NK-92 treated with Interleukin-12 subunit alpha and Interleukin-12 subunit beta, amount 100 ng/mL, for 24 hours (cell line): ENCODE measurements around the gene AP2A1.

ENCODE experiments used
- DNase-seq: peaks from one replicate; lab custom pipeline; 2025; lab: John Stamatoyannopoulos, UW

Gene AP2A1

DNA sequence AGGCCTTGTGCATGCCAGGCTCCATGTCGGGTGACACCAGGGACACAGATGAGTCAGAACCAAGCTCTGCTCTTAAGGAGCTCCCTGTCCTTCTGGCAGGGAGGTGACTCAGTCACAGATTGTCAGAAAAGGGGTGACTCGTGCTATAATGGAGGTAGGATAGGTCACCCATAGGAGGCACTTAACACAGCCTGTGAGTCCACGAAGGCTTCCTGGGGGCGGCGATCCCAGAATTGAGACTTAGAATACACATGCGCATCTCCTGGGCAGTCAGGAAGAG, 26.7 kb downstream of the AP2A1 start:
- DNase-seq, result no peak

DNA sequence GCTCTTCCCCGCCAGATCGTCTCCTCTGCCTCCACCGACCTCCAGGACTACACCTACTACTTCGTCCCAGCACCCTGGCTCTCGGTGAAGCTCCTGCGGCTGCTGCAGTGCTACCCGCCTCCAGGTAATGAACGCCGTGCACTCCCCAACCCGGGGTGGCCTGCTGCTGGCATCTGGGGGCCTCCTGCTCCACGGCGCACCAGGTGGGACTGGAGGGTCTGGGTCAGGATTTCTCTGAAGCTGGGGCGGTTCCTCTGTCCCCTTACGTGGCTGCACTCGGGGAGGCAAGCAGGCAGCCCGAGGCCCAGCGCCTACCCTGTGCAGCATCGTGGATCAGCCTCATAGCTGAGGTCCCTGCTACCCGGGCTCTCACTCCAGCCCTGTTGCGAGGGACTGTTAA, 28.8 kb downstream of the AP2A1 start:
- DNase-seq, result no peak

DNA sequence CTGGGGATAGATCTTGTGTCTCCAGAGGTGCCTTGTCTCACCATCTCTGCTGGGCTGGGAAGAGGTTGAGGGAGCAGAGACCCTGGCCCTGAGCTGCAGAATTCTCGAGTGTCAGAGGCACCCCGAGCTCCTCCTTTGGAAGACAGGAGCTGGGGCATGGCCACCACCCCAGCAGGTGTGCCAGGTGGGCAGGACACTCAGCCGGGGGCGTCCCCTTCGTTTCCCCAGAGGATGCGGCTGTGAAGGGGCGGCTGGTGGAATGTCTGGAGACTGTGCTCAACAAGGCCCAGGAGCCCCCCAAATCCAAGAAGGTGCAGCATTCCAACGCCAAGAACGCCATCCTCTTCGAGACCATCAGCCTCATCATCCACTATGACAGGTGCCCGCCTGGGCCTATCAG, 31.8 kb downstream of the AP2A1 start:
- DNase-seq, result no peak

DNA sequence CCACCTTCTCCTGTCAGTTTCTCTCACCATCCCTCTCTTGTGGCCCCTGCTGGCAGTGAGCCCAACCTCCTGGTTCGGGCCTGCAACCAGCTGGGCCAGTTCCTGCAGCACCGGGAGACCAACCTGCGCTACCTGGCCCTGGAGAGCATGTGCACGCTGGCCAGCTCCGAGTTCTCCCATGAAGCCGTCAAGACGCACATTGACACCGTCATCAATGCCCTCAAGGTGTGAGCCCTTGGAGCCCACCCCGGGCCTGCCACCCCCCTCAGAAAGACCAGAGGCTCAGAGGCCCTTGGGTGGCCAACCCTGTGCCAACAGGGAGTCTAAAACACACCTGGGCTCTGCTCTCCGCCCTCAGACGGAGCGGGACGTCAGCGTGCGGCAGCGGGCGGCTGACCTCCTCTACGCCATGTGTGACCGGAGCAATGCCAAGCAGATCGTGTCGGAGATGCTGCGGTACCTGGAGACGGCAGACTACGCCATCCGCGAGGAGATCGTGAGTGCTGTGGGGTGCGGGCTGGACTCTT, 32.5 kb downstream of the AP2A1 start:
- DNase-seq, result no peak

DNA sequence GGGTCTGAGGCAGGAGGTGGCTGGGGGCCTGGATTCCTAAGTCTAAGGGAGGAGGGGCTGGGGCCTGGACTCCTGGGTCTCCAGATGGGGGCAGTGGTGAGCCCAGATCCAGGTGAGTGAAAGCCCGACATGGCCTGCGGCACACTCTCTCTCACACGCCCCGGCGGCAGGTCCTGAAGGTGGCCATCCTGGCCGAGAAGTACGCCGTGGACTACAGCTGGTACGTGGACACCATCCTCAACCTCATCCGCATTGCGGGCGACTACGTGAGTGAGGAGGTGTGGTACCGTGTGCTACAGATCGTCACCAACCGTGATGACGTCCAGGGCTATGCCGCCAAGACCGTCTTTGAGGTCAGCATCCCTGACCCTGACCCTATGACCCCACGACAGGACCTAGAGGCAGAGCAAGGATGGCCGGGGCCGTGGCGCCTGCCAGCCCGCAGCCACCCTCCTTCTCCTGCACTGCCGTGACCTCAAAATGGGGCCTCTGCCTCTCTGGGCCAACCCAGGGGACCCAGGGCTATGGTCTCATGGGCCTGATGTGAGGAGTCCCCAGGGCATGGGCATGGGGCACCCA, 33.1 kb downstream of the AP2A1 start:
- no peak for DNase-seq

DNA sequence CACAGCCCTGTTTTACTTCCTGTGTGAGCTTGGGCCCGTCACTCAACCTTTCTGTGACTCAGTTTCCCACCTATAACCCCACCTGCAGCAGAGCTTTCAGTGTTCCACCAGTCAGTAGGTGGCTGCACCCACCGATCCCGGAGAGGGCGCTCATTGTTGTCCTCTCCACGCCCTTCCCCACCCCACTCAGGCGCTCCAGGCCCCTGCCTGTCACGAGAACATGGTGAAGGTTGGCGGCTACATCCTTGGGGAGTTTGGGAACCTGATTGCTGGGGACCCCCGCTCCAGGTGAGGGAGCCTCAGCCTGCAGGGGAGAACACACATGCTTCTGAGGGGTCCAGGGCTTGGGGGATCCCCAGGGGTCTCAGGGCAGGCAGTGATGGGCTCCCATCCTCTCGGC, 34.0 kb downstream of the AP2A1 start:
- no peak for DNase-seq

DNA sequence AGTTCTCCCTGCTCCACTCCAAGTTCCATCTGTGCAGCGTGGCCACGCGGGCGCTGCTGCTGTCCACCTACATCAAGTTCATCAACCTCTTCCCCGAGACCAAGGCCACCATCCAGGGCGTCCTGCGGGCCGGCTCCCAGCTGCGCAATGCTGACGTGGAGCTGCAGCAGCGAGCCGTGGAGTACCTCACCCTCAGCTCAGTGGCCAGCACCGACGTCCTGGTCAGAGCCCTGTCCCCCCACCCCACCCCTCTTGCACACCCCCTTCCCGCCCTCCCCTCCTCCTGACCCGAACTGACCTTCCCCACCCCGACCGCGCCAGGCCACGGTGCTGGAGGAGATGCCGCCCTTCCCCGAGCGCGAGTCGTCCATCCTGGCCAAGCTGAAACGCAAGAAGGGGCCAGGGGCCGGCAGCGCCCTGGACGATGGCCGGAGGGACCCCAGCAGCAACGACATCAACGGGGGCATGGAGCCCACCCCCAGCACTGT, 34.6 kb downstream of the AP2A1 start:
- DNase-seq, result no peak

DNA sequence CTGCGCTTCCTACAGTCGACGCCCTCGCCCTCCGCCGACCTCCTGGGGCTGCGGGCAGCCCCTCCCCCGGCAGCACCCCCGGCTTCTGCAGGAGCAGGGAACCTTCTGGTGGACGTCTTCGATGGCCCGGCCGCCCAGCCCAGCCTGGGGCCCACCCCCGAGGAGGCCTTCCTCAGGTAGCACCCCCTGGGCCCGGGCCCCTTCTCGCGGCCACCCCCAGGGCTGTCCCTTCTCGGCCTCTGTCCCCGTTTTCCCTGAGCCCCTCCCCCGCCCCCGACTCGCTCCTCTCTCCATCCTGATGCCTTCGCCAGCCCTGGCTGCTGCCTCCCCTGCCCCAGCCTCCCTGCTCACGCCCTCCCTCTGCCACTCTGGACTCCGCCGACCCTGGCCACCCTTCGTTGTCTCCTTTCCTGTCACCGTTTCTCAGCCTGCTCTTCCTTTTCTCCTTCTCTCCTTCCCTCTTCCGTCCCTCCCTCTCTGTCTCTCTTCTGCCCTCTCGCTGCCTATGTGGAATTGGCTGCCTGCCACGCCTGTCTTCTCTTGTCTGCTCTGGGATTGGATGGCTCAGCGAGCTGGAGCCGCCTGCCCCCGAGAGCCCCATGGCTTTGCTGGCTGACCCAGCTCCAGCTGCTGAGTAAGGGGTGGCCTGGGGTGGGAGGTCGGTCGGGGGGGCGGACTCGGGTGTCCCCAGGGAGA, 35.3 kb downstream of the AP2A1 start:
- no peak for DNase-seq

DNA sequence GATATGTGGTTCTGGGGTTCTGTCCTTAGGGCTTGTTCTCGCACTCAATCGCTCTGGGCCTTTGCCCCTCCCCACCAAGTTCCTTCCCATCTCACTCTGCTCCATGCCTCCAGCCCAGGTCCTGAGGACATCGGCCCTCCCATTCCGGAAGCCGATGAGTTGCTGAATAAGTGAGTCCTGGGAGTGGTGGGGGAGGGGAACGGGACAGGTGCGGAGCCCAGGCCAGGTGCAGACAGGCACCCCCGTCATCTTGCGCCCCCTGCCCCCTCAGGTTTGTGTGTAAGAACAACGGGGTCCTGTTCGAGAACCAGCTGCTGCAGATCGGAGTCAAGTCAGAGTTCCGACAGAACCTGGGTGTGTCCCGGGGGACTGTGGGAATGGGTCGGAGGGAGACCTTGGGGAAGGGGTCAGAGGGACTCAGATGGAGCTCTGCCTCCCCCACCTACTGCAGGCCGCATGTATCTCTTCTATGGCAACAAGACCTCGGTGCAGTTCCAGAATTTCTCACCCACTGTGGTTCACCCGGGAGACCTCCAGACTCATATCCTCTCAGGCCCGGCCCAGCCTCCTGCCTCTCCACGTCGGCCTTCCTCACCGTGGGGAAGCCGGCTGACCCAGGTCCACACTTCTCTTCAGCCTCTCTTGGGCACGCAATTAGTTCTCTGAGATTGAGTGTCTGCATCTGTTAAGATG, 36.2 kb downstream of the AP2A1 start:
- no peak for DNase-seq

DNA sequence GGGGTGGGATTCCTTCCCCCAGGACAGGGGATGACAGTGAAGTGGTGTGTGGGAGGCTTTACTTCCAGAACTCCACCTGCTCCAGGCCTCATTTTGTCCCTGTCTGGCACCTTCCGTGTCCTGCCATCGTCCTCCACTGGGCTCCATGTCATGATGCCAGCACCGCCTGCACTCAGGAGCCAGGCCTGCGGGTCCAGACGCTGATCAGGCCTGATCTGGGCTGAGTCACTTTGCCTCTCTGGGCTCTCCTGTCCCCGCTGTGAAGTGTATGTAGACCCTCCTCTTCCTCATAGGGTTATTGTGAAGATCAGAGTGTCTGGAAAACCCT, 36.7 kb downstream of the AP2A1 start:
- no peak for DNase-seq

DNA sequence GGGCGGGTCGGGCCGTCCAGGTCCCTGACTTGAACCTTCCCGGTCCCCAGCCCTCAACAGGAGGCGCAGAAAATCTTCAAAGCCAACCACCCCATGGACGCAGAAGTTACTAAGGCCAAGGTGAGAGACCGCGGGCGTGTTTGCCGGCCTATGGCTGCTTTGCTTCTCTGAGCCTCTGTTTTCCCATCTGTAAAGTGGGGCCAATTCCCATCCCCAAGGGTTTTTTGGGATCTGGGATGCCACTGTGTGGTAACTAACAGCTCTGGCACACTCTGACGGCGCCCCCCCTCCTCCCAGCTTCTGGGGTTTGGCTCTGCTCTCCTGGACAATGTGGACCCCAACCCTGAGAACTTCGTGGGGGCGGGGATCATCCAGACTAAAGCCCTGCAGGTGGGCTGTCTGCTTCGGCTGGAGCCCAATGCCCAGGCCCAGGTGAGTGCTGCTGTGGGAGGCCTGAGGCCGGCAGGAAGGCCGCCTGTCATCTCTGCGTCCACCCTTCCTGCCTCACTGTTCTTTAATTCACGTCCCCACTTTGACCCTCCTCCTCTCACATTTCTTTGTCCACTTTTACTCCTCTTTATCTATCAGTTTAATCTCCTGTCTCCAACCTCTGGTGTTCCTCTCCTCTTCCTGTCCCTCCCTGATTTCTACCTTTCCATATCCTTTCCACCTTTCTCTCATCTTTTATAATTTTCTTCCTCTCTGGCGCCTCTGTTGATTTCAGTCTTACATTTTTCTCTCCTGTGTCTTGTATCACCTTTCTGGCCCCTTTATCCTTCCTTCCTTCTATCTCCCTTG, 39.2 kb downstream of the AP2A1 start:
- no peak for DNase-seq

DNA sequence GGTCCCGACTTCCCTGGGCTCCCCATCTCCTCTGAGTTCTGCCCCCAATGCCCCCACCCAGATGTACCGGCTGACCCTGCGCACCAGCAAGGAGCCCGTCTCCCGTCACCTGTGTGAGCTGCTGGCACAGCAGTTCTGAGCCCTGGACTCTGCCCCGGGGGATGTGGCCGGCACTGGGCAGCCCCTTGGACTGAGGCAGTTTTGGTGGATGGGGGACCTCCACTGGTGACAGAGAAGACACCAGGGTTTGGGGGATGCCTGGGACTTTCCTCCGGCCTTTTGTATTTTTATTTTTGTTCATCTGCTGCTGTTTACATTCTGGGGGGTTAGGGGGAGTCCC, 39.8 kb downstream of the AP2A1 start:
- no peak for DNase-seq

DNA sequence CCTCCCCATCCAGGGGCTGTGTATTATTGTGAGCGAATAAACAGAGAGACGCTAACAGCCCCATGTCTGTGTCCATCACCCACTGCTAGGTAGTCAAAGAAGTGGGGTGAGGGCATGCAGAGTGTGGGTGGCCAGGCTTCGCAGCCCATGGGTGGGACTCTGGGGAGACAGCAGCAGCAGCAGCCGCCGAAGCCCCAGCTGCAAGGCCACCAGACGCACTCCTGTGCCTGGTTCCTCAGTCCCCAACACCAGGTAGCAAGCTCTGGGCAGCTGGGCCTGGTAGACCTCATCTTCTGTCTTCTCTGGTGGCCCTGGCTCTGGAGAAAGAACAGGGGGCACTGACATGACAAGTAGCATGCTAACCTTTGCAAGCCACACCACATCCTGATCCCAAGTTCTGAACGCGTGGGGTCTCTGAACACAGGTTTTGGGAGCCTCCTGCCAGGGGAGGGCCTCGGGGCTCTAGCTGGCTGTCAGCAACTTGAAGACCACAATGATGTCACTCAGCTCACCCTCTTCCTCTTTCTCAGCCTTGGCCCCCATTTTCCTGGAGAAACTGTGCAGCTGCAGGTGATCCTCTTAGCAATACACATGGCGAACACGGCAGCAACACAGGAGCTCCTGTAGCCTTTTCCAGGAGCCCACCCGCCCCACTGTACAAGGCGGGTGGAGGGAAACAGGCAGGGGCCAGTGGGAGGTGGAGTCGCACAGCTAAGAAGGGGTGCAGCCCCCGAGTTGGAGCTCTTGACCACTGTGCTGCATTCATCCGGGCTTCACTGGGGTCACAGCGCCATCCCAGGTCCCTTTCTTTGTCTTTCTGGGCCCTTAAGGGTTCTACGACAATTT, 40.5 kb downstream of the AP2A1 start:
- no peak for DNase-seq

DNA sequence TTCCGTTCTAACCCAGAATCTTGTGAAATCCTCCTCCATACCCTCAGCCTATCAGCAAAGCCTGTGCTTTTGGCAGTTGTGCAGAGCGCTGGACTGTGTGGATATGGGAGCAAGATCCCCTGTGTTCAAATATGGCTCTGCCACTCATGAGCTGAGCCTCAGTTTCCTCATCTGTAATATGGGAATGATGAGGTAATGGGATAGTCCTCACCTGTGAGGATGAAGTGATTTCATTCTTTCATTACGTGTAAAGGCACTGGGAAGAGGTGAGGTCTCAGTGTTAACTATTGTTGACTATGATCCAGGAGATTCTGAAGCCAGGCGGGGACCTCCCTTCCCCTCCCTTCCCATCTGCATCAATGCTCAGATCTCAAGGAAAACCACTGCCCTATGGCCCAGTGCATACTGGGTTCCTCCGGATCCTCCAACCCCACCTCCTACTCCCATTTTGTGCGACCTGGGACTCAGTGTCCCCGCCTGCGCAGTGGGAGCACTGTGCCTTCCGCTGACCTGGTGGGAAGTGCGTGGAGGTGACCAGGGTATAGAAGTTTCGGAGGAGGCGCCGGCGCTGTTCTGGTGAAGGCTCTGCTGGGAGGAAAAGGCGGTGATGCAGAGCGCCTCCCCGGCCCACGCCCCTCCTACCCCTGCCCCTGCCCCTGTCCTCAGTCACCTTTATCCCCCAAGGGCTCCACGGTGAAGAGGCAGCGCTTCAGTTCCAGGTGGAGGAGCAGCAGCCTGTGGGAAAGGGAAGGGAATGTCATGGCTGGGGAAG, 41.3 kb downstream of the AP2A1 start:
- DNase-seq, result no peak

DNA sequence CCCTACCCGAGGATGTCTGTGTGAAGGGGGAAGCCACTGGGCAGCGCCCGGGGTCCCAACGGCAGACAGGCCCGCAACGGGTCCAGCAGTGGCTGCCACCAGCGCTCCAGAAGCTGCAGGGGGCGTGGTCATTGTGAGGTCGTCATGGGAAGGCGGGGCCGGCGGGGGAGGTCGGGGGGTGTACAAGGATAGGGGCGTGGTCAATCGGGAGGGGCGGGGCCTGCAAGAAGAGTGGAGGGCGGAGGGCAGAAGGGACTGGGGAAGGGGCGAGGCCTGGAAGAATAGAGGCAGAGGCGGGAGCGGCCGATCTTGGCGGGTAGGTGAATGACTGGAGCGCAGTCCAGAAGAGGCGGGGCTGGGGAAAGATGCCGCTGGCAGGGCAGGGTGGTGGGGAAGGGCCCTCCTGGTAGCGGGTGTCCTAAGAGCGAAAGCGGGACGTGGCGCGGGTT, 41.9 kb downstream of the AP2A1 start:
- no peak for DNase-seq

DNA sequence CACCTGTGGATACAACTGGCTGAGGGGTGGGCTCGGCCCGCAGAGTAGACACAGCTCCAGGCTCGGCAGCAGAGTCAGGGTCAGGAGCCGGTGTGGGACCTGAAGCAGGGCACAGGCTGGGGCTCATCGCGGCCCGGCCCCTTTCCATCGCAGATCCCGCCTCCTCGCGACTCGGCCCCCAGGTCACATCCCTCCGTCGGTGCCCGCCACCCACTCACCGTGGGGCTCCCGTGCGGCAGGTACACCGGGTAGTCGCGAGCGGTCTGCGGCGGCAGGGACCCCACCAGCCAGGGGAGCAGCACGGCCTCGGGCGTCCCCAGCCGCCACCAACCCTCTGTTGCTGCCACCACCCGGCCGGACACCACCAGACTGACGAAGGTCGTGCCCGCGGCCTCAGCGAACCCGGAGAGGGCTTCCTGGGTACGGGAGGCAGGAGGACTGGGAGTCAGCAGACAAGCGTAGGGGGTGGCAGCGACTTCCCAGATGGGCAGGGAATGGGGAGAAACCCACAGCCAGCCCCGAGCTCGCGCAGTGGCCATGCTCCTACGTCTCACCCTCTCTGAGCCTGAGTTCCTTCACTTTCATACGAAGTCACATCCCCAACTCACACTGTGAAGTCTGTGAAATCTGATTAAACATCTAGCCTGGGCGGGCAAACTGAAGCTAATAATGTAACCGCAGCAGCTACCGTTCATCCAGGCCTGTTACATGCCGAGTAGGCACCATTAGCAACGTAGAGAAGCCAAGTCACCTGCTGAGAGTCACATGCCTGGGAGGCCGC, 42.5 kb downstream of the AP2A1 start:
- no peak for DNase-seq

DNA sequence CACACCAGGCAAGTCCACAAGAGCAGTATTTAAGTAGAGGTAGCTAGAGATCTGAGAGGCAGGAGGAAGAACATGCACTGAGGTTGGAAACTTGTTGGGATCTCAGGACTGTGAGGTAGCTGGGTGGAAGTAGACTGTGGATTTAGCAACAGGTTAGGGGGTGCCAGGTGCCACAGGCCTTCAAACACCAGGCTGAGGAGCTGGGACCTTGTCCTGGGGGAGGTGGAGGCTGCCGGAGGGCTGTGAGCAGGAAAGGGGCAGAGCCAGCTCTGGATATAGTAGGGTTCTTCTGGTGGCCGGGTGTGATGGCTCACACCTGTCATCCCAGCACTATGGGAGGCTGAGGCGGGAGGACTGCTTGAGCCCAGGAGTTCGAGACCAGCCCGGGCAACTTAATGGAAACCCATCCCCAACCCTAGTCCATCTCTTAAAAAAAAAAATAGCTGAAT, 43.2 kb downstream of the AP2A1 start:
- DNase-seq, result no peak

DNA sequence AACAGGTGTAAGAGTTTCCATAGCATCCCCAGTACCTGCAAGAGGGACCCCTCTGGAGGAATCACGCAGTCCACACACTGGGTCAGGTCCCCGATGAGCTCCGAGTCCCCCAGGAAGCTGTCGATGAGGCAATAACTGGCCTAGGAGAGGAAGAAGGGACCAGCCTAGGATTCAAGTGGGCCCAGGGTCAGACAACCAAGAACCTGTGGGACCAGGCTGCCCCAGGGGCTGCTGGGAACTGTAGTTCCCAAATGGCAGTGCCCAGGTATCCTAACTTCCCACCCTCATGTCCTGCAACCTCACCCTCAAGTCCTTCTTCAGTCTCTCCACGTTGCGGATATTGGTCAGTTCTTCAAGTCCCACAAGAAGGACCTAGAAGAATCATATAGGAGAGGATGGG, 44.5 kb downstream of the AP2A1 start:
- no peak for DNase-seq

DNA sequence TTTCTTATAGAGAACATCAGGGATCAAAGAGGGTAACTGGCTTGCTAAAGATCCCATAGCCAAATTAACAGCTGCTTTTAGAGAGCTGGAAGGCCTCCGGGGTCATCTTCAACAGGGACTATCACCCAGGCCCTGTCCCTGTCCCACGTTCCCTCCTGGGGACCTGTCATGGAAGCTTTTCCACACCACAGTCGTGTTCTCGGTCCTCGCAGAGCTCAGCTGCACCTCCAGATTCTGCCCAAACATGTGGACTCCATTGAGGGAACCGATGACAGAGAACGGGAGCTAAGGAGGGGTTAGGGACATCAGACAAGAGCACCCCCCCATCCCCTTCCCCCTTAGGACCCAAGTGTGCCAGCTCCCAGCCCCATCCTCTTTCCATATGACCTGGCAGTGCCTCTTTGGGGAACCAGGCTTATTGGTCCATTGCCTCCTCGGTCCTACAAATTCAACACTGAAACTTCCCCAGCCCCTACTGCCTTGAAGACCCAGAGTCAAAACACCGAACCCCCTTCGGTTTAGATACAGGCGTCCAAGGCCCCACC, 45.7 kb downstream of the AP2A1 start:
- DNase-seq, result no peak
